Testis (tissue), 3 donors: ENCODE measurements around the gene CCDC149. TPM values are rescaled to one million over a fixed set of nuclear protein-coding genes. Genes with fewer than 3 reads are reported as not detected.

ENCODE experiments used
- DNase-seq: peaks from one replicate; pipeline ENCODE4 v3.0.0-alpha.2; 2019
- H3K27ac ChIP-seq, 2 donors: fragments of 200-600 bp; sonication (generic); one replicate each; pipeline ENCODE4 v1.5.1; 2019
- H3K27me3 ChIP-seq: fragments of 200-600 bp; sonication (generic); one replicate; pipeline ENCODE4 v1.5.1; 2019
- H3K36me3 ChIP-seq: fragments of 200-600 bp; sonication (generic); one replicate; pipeline ENCODE4 v1.5.1; 2017; ENCODE audit warnings: low read depth; ENCODE audit errors: missing control alignments
- H3K4me1 ChIP-seq: fragments of 200-600 bp; sonication (generic); one replicate; pipeline ENCODE4 v1.5.1; 2019
- H3K4me3 ChIP-seq, 2 donors: fragments of 200-600 bp; sonication (generic); one replicate each; pipeline ENCODE4 v1.5.1; 2017 to 2019
- H3K9me3 ChIP-seq: fragments of 200-600 bp; sonication (generic); one replicate; pipeline ENCODE4 v1.5.1; 2017
- POLR2A ChIP-seq: fragments of 450-650 bp; IDR thresholded peaks from one replicate; pipeline ENCODE4 v1.6.1; 2017; ENCODE audit warnings: antibody characterized with exemption, mild to moderate bottlenecking, moderate library complexity
- WGBS, 2 donors: methylation state at CpG; one replicate each; pipeline ENCODE4 v1.1.5; 2018; 5-methylcytosine and 5-hydroxymethylcytosine counted together
- intact Hi-C: fragments of 100-400 bp; cut with DNase I; formaldehyde crosslinking; loops from one replicate; pipeline ENCODE4 v1.15.1; 2023; ENCODE audit warnings: low total_unique reads
- polyA plus RNA-seq: library from polyadenylated mRNA; stranded (reverse); fragments of 350-450 nt; fragmentation: Illumina TruSeq; extraction: RNeasy Lipid Tissue Mini Kit (QIAGEN cat#74804); gene quantifications from one replicate; pipeline ENCODE4 v1.2.3, GENCODE V29; 2014; ENCODE audit warnings: low read depth, low replicate concordance; ENCODE audit not compliant: insufficient read depth
- total RNA-seq, 2 donors: library from RNA; depleted of rRNA; stranded (reverse); fragments of >200 nt; gene quantifications; one replicate each; pipeline ENCODE4 v1.2.3, GENCODE V29; 2016
- TF ChIP-seq, protein P1 (sequence below), 3 experiments: fragments of 450-650 bp in 2 of 3; fragments of 200-600 bp in 1 of 3; sonication (generic) in 1 of 3; IDR thresholded peaks; one replicate each; pipeline ENCODE4 v1.5.1; 2016 to 2019; ENCODE audit warnings: antibody characterized with exemption in 3 of 3, mild to moderate bottlenecking in 2 of 3, moderate library complexity in 1 of 3

The CCDC149 gene
- total and polyA plus RNA-seq, 3 donors from 2014 or later = 9.4 to 17.2 (median 12.6) TPM

DNA sequence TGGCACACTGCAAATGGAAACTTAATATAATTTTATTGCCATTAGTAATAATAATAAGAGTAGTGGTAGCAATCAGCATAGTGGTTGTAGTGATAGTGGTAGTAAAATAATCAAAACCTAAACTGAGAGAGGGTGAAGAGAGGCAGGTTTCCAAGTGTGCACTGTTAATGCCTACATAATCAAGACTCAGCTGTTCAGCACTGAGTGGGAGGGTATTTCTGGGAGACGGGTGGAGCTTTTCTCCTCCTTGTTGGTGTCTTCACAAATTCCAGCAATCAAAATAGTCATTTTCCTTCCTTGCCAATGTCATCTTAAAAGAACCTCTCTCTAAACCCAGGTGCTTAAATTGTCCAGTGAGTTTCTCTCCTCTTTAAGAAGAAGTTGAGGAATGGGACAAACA lies 18.6 kb downstream of the CCDC149 start:
- H3K4me3 ChIP-seq = no peak overlapping the region
- H3K27me3 ChIP-seq = no peaks in the 10 kb centered on the region
- no peaks in the 10 kb centered on the region for H3K9me3 ChIP-seq
- 50 to 68% methylated on average over 1 of the region's 1 CpG for WGBS, 2 donors
- no peak for DNase-seq
- TF ChIP-seq, protein P1, sequence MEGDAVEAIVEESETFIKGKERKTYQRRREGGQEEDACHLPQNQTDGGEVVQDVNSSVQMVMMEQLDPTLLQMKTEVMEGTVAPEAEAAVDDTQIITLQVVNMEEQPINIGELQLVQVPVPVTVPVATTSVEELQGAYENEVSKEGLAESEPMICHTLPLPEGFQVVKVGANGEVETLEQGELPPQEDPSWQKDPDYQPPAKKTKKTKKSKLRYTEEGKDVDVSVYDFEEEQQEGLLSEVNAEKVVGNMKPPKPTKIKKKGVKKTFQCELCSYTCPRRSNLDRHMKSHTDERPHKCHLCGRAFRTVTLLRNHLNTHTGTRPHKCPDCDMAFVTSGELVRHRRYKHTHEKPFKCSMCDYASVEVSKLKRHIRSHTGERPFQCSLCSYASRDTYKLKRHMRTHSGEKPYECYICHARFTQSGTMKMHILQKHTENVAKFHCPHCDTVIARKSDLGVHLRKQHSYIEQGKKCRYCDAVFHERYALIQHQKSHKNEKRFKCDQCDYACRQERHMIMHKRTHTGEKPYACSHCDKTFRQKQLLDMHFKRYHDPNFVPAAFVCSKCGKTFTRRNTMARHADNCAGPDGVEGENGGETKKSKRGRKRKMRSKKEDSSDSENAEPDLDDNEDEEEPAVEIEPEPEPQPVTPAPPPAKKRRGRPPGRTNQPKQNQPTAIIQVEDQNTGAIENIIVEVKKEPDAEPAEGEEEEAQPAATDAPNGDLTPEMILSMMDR (IDR thresholded peaks at IDR 0.05) = no peak
- TF ChIP-seq POLR2A = no peak
- intact Hi-C loops = no loop called here
- H3K27ac ChIP-seq = no peak overlapping the region
- H3K4me1 ChIP-seq = peaks cover 8% of the 10 kb centered on the region
- no peaks in the 10 kb centered on the region for H3K36me3 ChIP-seq

DNA sequence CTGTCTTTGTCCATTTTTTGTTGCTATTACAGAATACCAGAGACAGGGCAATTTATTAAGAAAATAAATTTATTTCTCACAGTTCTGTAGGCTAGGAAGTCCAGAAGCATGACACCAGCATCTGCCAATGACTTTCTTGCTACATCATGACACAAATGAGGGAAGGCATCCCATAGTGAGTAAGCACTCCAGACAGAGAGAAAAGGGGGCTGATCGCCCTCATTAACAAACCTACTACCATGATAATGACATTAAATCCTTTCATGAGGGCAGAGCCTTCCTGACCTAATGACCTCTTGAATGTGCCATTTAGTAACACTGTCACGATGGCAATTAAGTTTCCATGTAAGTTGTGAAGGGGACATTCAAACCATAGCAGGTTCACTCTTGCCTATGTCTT lies 20.1 kb downstream of the CCDC149 start:
- H3K4me3 ChIP-seq = no peak overlapping the region
- intact Hi-C loops = no loop called here
- H3K27ac ChIP-seq = no peak overlapping the region
- no peaks in the 10 kb centered on the region for H3K9me3 ChIP-seq
- H3K4me1 ChIP-seq = peaks cover 8% of the 10 kb centered on the region
- DNase-seq = no peak
- no peak for TF ChIP-seq POLR2A
- TF ChIP-seq, protein P1 (IDR thresholded peaks at IDR 0.05) = no peak
- no peaks in the 10 kb centered on the region for H3K36me3 ChIP-seq
- H3K27me3 ChIP-seq = no peaks in the 10 kb centered on the region
- WGBS, 2 donors = 80 to 82% methylated on average over 2 of the region's 2 CpGs

DNA sequence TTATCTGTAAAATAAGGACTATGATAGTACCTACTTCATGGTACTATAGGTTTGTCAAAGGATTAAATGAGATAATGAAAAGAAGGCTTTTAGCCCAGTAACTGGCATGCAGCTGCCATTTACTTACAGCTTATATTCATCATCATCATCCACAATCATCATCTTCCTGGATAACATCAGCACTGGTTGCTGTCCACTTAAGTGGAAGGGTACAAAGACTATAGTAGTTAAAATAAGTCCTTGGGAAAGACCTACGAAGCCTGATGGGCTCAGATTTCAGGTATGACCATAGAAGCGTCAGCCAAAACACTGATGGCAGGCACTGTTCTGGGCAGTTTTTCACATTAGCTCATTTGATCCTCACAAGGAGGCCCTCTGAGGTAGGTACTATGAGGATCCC lies 20.6 kb downstream of the CCDC149 start:
- Histone ChIP-seq H3K4me1 (peaks cover 4% of the 10 kb centered on the region), H3K36me3 (no peaks in the 10 kb centered on the region), H3K9me3 (no peaks in the 10 kb centered on the region), H3K27ac (no peak overlapping the region), H3K27me3 (no peaks in the 10 kb centered on the region), H3K4me3 (no peak overlapping the region)
- DNase-seq = no peak
- 89 to 91% methylated on average over 2 of the region's 2 CpGs for WGBS, 2 donors
- TF ChIP-seq POLR2A = no peak
- TF ChIP-seq, protein P1 (IDR thresholded peaks at IDR 0.05) = no peak
- intact Hi-C loops = no loop called here

DNA sequence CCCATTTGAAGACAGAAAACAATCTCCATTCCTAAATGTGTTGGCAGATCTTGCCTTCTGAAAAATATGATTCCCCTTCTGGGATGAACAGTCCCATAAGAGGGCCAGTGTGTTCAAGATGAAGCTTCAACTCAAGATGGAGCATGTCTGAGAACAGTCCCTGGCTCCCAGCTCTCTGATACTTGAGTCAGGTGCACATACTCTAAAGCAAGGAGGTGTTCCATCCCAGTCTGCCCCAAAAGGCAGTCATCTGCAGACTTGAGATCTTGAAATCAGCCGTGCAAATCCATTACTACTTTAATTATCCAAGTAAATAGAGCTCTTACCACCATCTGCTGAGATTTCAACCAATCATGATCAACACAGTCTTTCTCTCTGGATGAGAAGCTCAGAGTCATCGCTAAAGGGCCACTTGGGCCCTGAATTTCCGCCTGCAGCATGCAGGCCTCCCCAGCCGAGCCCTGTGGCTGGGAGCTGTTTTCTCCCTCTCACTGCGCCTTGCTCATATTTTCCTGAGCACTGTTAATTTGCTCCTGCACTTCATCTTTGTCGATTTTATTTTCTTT lies 22.2 kb downstream of the CCDC149 start:
- Histone ChIP-seq H3K4me1 (no peaks in the 10 kb centered on the region), H3K4me3 (no peak overlapping the region), H3K27me3 (no peaks in the 10 kb centered on the region), H3K36me3 (no peaks in the 10 kb centered on the region), H3K9me3 (no peaks in the 10 kb centered on the region), H3K27ac (no peak overlapping the region)
- intact Hi-C loops = no loop called here
- 91 to 93% methylated on average over 6 of the region's 6 CpGs for WGBS, 2 donors
- TF ChIP-seq, protein P1 (IDR thresholded peaks at IDR 0.05) = no peak
- no peak for TF ChIP-seq POLR2A
- no peak for DNase-seq

DNA sequence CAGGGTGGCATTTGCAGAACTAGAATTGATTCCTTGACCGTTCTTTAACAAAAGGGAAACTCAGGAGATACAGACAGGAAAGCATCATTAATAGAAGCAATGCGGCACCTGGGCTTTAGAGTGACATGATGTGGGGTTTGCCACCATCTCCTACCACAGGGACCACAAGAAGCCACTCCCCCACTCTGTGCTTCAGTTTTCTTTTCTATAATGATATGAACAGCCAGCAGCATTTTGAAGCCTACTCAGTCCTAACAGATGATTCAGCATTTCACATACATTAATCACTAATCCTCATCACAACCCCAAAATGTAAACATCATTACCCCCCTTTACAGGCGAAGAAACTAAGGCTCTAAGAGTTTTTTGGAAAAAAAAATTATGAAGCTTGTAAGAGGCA lies 22.9 kb downstream of the CCDC149 start:
- Histone ChIP-seq H3K27ac (no peak overlapping the region), H3K36me3 (no peaks in the 10 kb centered on the region), H3K27me3 (no peaks in the 10 kb centered on the region), H3K4me3 (no peak overlapping the region), H3K4me1 (no peaks in the 10 kb centered on the region), H3K9me3 (no peaks in the 10 kb centered on the region)
- WGBS, 2 donors = 89 to 96% methylated on average over 3 of the region's 3 CpGs
- TF ChIP-seq, protein P1 (IDR thresholded peaks at IDR 0.05) = no peak
- no peak for TF ChIP-seq POLR2A
- intact Hi-C loops = no loop called here
- no peak for DNase-seq
